Inflammatory macrophage treated with lipopolysaccharide for 4 hours (primary cell): ENCODE data around the gene GTF2F1.
A peak's percentile ranks its signal among the peaks of the same experiment; 100 is the strongest.
"Not testable (repeated sequence)": the region's sequence is repeated elsewhere in the genome, so short reads cannot be mapped to it uniquely, and the experiment has no call there.

Source experiments
- DNase-seq: peaks from one replicate; pipeline ENCODE4 v3.0.0-alpha.2; 2020

The GTF2F1 gene

GRCh38 chr19:6384381-6384780 is 8.6 kb downstream of the GTF2F1 start:
- DNase-seq, result no peak

GRCh38 chr19:6383188-6383587 is 9.8 kb downstream of the GTF2F1 start:
- no peak for DNase-seq

GRCh38 chr19:6381030-6381750 is 11.8 kb downstream of the GTF2F1 start:
- DNase-seq, result no peak

- DNase-seq, result no peak
Measured at GRCh38 chr19:6379744-6380143, 13.2 kb downstream of the GTF2F1 start.

GRCh38 chr19:6378486-6378885 is 14.5 kb downstream of the GTF2F1 start:
- DNase-seq, result no peak

- DNase-seq, result no peak
Measured at GRCh38 chr19:6378041-6378440, 14.9 kb downstream of the GTF2F1 start.

- no peak for DNase-seq
Measured at GRCh38 chr19:6376512-6377190, 16.3 kb downstream of the GTF2F1 start.

- no peak for DNase-seq
Measured at GRCh38 chr19:6375411-6376010, 17.5 kb downstream of the GTF2F1 start, which contains the start of gene PSPN. TSS of gene PSPN (minus strand) at chr19:6375933. CDS start at chr19:6375849, 84 bp downstream.

GRCh38 chr19:6374711-6375410 is 18.1 kb downstream of the GTF2F1 start:
- DNase-seq, result no peak

GRCh38 chr19:6374161-6374709 is 18.7 kb downstream of the GTF2F1 start:
- no peak for DNase-seq

- no peak for DNase-seq
Measured at GRCh38 chr19:6373813-6374108, 19.2 kb downstream of the GTF2F1 start.

GRCh38 chr19:6373096-6373812 is 19.7 kb downstream of the GTF2F1 start:
- peak; percentile 97 for DNase-seq

GRCh38 chr19:6372594-6373095 is 20.3 kb downstream of the GTF2F1 start, which contains the start of gene ALKBH7:
TSS of gene ALKBH7 (plus strand) at chr19:6372794. CDS start at chr19:6372821, 27 bp downstream.
- DNase-seq, result peak; percentile 100

GRCh38 chr19:6364353-6364752 is 28.6 kb downstream of the GTF2F1 start:
- DNase-seq, result no peak

GRCh38 chr19:6362351-6362801 is 30.6 kb downstream of the GTF2F1 start:
- DNase-seq, result no peak

- no peak for DNase-seq
Measured at GRCh38 chr19:6362027-6362350, 31.0 kb downstream of the GTF2F1 start.

GRCh38 chr19:6360857-6361216 is 32.1 kb downstream of the GTF2F1 start:
- not testable (repeated sequence) for DNase-seq

- not testable (repeated sequence) for DNase-seq
Measured at GRCh38 chr19:6360445-6360844, 32.5 kb downstream of the GTF2F1 start.

- DNase-seq, result no peak
Measured at GRCh38 chr19:6359568-6360341, 33.2 kb downstream of the GTF2F1 start.

- no peak for DNase-seq
Measured at GRCh38 chr19:6358003-6358402, 35.0 kb downstream of the GTF2F1 start.

- DNase-seq, result no peak
Measured at GRCh38 chr19:6357174-6357573, 35.8 kb downstream of the GTF2F1 start.
